IPS-20b (cell line): Measurements from ENCODE around the gene KLHL29.

Experiments
- H3K27ac ChIP-seq: one replicate; pipeline ENCODE4 v1.5.1; 2013; ENCODE audit warnings: low read length
- H3K27me3 ChIP-seq: 2 replicates; pipeline ENCODE4 v1.6.1; 2013; ENCODE audit warnings: mild to moderate bottlenecking, low read length, inconsistent platforms; ENCODE audit not compliant: insufficient read depth
- H3K36me3 ChIP-seq: 2 replicates; pipeline ENCODE4 v1.6.1; 2013; ENCODE audit warnings: low read depth, mild to moderate bottlenecking, inconsistent platforms, low read length, moderate library complexity; ENCODE audit not compliant: insufficient read depth
- H3K4me1 ChIP-seq: 2 replicates; pipeline ENCODE4 v1.6.1; 2013; ENCODE audit warnings: mild to moderate bottlenecking, control low read depth, inconsistent platforms, low read length, moderate library complexity; ENCODE audit not compliant: insufficient read depth
- H3K4me3 ChIP-seq: 2 replicates; pipeline ENCODE4 v1.5.1; 2013; ENCODE audit warnings: mild to moderate bottlenecking, low read length, inconsistent platforms
- H3K9ac ChIP-seq: 2 replicates; pipeline ENCODE4 v1.6.1; 2013; ENCODE audit warnings: low read depth, mild to moderate bottlenecking, inconsistent platforms, low read length, moderate library complexity
- H3K9me3 ChIP-seq: 2 replicates; pipeline ENCODE4 v1.6.1; 2013; ENCODE audit warnings: mild to moderate bottlenecking, low read depth, low read length, inconsistent platforms; ENCODE audit not compliant: insufficient read depth

The KLHL29 gene

DNA sequence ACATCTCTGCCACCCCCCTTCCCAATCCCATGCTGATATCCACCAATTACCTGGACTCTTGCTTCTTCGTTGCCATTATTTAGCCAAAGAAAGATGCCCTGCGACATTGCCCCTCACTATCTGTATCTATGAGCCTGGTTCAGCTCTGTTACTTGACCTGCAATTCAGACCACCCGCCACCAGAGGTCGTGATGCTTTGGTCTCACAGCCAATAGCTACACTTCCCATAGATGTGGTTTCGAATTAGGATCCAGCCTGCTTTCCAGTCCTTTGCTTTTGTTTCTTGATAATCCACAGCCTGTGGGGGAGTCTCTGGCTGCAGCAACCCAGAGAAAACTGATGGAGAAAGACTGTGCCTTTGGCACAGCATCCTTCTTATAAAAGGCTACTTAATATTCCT lies 239.4 kb downstream of the KLHL29 start:
- Histone ChIP-seq H3K27ac (no peak overlapping the region), H3K9ac (no peak overlapping the region), H3K4me1 (no peaks in the 10 kb centered on the region), H3K9me3 (0 out of 2 replicates have a peak, but pooled peaks cover 6% of the 10 kb centered on the region), H3K36me3 (no peaks in the 10 kb centered on the region), H3K4me3 (no peak overlapping the region), H3K27me3 (no peaks in the 10 kb centered on the region)

- Histone ChIP-seq H3K36me3 (no peaks in the 10 kb centered on the region), H3K4me3 (no peak overlapping the region), H3K27ac (no peak overlapping the region), H3K27me3 (no peaks in the 10 kb centered on the region), H3K4me1 (no peaks in the 10 kb centered on the region), H3K9me3 (0 out of 2 replicates have a peak, but pooled peaks cover 6% of the 10 kb centered on the region), H3K9ac (no peak overlapping the region)
These were observed 239.9 kb downstream of the KLHL29 start for GRCh38 chr2:23624915-23625314.

GRCh38 chr2:23625726-23626125 lies 240.7 kb downstream of the KLHL29 start:
- H3K27me3 ChIP-seq, result no peaks in the 10 kb centered on the region
- no peak overlapping the region for H3K27ac ChIP-seq
- H3K36me3 ChIP-seq, result no peaks in the 10 kb centered on the region
- 0 out of 2 replicates have a peak, but pooled peaks cover 6% of the 10 kb centered on the region for H3K9me3 ChIP-seq
- no peak overlapping the region for H3K9ac ChIP-seq
- no peak overlapping the region for H3K4me3 ChIP-seq
- H3K4me1 ChIP-seq, result no peaks in the 10 kb centered on the region

GRCh38 chr2:23626701-23627230 lies 241.8 kb downstream of the KLHL29 start:
- Histone ChIP-seq H3K9me3 (0 out of 2 replicates have a peak, but pooled peaks cover 6% of the 10 kb centered on the region), H3K36me3 (no peaks in the 10 kb centered on the region), H3K27ac (no peak overlapping the region), H3K4me3 (no peak overlapping the region), H3K9ac (no peak overlapping the region), H3K27me3 (no peaks in the 10 kb centered on the region), H3K4me1 (no peaks in the 10 kb centered on the region)

- Histone ChIP-seq H3K27me3 (no peaks in the 10 kb centered on the region), H3K4me3 (no peak overlapping the region), H3K9ac (no peak overlapping the region), H3K27ac (no peak overlapping the region), H3K4me1 (no peaks in the 10 kb centered on the region), H3K36me3 (no peaks in the 10 kb centered on the region), H3K9me3 (0 out of 2 replicates have a peak, but pooled peaks cover 6% of the 10 kb centered on the region)
These were observed 242.4 kb downstream of the KLHL29 start for GRCh38 chr2:23627236-23628009.

DNA sequence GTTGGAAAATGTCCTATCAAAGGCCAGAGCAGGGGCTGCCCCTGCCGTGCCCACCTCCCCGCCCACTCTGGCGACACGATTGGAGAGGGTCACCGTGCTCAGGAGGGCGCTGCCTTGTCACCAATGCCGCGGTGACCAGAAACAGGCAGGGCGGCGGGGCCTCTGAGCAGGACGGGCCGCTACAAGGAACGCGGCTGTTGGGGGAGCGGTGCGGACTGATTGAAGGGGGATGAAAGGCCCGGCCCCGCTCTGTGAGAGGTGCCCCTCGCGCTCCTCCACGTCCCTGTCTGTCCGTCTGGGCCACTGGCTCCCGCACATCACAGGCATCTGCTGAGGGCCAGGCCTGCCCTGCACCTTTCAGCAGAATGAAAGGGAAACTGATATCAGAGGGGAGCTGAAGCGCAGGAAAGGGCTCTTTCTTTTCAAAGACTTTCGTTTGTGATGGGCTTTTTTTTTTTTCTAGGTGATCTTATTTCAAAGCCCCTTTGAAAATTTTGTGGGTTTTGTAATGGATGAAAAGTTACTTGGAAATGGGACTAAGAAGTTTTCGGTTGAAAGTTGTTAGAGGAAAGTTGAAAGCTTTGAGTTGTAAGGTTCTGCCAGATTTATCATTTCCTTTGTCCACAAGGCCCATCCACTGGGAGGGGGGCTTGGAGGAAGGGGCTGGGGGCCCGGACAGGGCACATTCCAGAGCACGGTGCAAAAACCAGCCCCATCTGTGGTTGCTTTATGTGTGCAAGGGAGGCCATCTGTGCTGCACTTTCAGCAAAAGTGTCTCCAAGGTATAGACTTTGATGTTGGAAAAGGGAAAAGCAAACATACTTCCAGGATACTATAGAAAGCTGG lies 244.2 kb downstream of the KLHL29 start:
- Histone ChIP-seq H3K27me3 (no peaks in the 10 kb centered on the region), H3K36me3 (no peaks in the 10 kb centered on the region), H3K9me3 (0 out of 2 replicates have a peak, but pooled peaks cover 2% of the 10 kb centered on the region), H3K4me1 (no peaks in the 10 kb centered on the region), H3K9ac (no peak overlapping the region), H3K27ac (no peak overlapping the region), H3K4me3 (no peak overlapping the region)

GRCh38 chr2:23629772-23630480 lies 244.9 kb downstream of the KLHL29 start:
- Histone ChIP-seq H3K9me3 (no peaks in the 10 kb centered on the region), H3K9ac (no peak overlapping the region), H3K27ac (no peak overlapping the region), H3K27me3 (no peaks in the 10 kb centered on the region), H3K36me3 (no peaks in the 10 kb centered on the region), H3K4me1 (no peaks in the 10 kb centered on the region), H3K4me3 (no peak overlapping the region)

DNA sequence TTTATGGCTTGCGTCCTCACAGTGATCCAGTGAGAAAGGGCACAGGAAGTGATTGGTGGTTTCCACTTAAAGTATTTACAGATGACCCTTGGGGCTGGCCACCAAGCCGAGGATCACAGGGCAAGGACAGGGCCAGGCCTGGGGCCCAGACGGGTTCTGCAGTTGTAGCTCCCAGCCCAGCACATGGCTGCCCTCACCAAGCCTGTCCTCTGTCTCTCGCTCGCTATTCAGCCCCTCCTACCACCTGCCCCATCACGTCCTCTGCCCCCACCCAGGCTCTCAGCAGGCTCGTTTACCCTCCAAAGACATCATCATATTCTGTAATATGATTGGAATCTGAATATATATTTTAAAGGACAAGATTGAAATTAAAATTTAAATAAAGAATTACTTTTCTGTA lies 246.0 kb downstream of the KLHL29 start:
- Histone ChIP-seq H3K9ac (no peak overlapping the region), H3K4me1 (no peaks in the 10 kb centered on the region), H3K9me3 (no peaks in the 10 kb centered on the region), H3K4me3 (no peak overlapping the region), H3K36me3 (no peaks in the 10 kb centered on the region), H3K27me3 (no peaks in the 10 kb centered on the region), H3K27ac (no peak overlapping the region)

DNA sequence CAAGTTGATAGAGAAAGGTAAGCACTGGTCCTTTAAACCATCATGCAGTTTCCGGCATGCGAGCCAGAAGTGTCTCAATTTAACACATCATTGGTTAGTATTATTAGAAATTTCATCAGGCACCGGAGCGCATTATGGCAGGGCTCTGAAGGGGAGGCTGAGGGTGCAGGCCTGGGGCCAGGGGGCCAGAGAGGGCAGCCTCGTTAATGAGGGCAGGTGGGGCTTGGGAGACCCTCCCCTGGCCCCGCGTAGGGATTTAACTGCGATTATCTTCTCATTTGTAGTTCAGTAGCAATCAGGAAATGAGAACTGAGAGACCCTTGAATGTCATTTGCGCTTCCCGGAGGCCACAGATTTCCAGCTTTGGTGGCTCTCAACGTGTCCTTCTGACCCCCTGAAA lies 246.4 kb downstream of the KLHL29 start:
- Histone ChIP-seq H3K4me3 (no peak overlapping the region), H3K4me1 (no peaks in the 10 kb centered on the region), H3K9ac (no peak overlapping the region), H3K9me3 (no peaks in the 10 kb centered on the region), H3K27ac (no peak overlapping the region), H3K36me3 (no peaks in the 10 kb centered on the region), H3K27me3 (no peaks in the 10 kb centered on the region)

DNA sequence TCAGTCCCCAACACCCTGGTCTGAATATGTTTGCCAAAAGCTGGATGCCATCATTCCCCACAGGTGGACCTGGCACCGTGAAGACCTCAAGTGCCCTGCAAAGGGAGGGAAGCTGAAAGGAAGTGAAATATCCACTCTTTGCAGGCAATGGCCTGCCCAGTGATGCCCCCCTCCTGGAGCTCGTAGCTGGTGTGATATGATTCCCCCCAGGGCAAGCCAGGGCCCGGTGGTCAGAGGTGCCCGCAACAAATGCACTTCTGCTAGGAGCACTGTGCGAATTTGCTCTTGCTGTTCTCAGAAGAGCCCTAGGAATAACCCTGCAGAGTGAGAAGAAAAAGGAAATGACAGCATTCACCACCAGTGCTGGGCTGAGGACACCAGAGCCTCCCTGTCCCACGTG lies 247.4 kb downstream of the KLHL29 start:
- Histone ChIP-seq H3K27ac (no peak overlapping the region), H3K4me3 (no peak overlapping the region), H3K27me3 (no peaks in the 10 kb centered on the region), H3K9me3 (no peaks in the 10 kb centered on the region), H3K4me1 (no peaks in the 10 kb centered on the region), H3K9ac (no peak overlapping the region), H3K36me3 (no peaks in the 10 kb centered on the region)

- H3K4me3 ChIP-seq, result no peak overlapping the region
- no peaks in the 10 kb centered on the region for H3K4me1 ChIP-seq
- H3K36me3 ChIP-seq, result no peaks in the 10 kb centered on the region
- no peak overlapping the region for H3K27ac ChIP-seq
- no peak overlapping the region for H3K9ac ChIP-seq
- H3K27me3 ChIP-seq, result no peaks in the 10 kb centered on the region
- no peaks in the 10 kb centered on the region for H3K9me3 ChIP-seq
These were observed 247.9 kb downstream of the KLHL29 start for GRCh38 chr2:23632831-23633395.
